Ramos (cell line): ENCODE measurements around the gene ALS2CL.

Experiments
- in situ Hi-C: fragments of 300-500 bp; cut with MboI; formaldehyde crosslinking; loops from one replicate; pipeline ENCODE4 v1.14.3; 2022; ENCODE audit warnings: low sequenced_read_pairs; ENCODE audit not compliant: unreplicated experiment

Gene ALS2CL

DNA sequence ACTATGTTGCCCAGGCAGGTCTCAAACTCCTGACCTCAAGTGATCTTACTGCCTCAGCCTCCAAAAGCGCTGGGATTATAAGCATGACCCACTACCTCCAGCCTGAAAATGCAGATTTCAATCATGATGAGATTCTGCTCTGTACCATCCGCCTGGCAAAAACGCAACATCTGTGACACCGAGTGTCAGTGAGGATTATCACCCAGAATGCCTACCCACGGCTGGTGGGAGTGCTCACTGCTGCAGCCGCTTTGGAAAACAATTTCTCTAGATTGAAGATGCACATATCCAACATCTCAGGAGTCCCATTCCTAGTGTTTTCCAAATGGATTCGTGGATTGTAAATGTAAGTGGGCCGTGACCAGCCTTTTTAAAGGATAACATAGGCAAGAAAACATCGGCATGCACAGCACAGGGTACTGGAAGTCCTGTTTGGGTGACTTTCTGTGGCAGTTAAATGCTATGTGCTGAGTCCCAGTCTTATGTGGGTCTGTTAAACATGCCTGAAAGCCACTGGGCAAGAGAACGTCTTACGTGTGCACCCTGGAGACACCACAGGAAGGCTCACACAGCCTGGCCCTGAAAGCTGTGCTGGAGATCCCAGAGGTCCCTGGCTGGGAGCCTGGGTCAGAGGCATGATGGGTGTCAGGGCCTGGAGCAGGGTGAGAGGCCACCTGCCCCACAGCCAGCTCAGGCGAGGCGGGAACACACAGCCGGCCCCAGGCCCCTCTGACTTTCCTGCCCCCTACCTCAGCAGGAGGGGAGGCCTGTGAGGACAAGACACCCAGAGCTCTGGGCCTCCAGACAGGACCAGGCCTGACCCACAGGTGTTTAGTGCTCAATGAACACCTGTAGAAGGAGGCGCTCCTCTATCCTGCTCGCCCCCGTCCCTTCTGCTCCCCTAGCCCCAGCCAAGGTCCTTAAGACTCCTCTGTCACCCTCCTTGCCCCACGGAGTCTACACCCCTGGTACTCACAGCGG is 23.3 kb upstream of the ALS2CL start:
- in situ Hi-C loops: loop anchor here (10.0 to 25.0 kb wide), 2 partner anchors 296 to 648 kb away; no protein-coding TSS in a partner anchor

- in situ Hi-C loops: loop anchor here (10.0 to 25.0 kb wide), 2 partner anchors 297 to 649 kb away; no protein-coding TSS in a partner anchor
Measured at GRCh38 chr3:46715507-46716175, 22.2 kb upstream of the ALS2CL start.

DNA sequence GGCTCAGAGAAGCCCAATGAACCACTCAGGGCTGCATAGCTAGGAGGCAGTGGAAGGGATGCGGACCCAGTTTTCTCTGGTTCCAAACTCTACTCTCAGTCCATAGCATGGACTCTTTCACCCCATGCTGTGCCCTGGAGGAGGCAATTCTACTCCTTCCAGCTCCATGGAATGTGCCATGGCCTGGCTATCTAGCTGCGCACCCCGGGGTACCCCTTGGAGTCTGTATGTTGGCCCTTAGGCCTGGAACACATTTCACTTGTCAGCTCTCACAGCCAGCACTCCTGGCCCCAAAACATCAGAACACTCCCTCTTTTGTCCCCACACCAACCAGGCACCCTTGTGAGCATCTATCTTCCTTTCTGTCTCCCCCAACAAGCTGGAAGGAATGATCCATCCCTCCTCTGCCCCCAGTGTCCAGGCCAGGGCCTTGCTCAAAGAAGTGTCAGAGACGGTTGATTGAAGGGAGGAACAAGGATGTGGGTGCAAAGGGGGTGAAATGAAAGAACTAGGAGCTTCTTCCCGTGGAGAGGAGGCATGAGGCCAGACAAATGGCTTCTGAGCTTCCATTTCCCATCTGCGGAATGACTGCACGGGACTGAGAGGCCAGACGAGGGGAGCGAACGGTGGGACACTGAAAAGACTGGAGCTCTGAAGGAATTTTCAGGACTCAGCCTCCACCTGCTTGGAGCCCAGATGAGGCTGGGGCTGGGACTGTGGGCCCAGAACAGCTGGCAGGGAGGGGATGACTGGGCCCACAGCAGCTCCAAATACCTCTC is 21.4 kb upstream of the ALS2CL start:
- in situ Hi-C loops: loop anchor here (5.0 to 25.0 kb wide), 3 partner anchors 182 to 650 kb away; no protein-coding TSS in a partner anchor

DNA sequence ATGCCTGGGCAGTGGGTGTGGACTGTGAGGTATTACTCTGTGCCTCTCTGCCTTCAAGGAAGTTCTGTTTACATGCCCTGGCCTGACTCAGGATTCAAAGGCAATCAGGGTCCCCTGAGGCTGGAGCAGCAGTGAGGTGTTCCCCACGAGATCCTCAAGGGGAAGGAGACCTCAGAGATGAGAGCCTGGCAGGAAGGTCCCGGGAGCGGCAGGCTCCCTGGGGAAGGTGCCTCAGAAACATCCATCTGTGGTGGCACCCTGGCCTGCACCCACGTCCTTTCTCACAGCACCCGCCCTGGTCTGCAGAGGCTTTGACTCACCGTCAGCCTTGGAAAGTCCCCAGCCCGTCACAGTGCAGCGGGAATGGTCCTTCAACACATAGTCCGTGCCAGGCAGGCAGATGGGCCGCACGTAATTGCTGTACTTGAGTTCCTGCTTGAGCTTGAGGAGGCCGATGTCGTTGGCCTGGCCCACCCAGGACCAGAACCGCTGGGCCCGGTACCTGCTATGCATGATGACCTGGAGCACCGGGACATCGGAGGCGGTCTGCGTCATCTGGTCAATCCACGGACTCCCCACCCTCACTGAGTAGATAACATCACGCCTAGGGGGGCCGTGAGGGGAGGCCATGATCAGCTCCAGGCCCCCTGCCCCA is 20.5 kb upstream of the ALS2CL start:
- in situ Hi-C loops: loop anchor here (5.0 to 25.0 kb wide), 3 partner anchors 183 to 651 kb away; no protein-coding TSS in a partner anchor

DNA sequence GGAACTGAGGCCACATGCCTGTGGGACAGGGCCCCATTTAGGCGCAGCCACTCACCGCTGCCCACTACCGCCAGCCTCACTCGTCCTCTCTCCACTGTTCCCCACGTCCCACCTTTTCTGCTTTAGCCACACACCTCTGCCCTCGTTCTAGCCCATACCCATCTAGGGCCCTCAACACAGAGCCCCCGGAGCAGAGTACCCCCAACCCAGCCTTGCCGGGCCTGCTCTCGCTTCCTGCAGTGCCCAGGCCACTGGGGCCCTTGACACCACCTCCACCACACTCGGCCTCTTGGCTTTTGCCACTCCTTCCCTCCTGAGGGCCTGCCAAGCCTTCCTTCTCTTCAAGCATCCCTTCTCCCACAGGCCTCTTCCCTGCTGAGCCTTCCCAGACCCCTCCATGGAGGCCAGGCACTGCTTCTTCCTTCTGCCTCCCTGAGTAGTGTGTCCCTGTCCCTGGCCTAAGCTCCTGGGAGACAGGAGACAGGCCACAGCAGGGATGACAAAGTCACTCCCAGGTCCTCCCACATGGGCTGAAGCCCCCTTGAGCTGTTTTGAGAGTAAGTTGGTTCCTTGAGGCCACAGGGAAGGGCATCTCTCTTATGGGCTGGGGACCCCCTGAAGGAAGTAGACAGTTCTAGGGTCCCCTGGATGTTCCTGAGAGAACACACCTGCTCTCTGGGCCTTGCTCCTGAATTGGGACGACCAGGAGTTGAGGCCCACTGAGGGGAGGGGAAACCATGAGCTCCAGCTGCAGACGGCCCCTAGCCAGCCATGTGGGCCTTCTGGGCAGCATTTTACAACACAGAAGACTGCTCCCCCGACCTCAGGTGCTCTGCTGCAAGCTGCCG is 19.8 kb upstream of the ALS2CL start:
- in situ Hi-C loops: loop anchor here (5.0 to 25.0 kb wide), 3 partner anchors 184 to 652 kb away; no protein-coding TSS in a partner anchor

GRCh38 chr3:46712191-46713049 is 18.9 kb upstream of the ALS2CL start:
- in situ Hi-C loops: loop anchor here (5.0 to 25.0 kb wide), 3 partner anchors 185 to 652 kb away; no protein-coding TSS in a partner anchor

DNA sequence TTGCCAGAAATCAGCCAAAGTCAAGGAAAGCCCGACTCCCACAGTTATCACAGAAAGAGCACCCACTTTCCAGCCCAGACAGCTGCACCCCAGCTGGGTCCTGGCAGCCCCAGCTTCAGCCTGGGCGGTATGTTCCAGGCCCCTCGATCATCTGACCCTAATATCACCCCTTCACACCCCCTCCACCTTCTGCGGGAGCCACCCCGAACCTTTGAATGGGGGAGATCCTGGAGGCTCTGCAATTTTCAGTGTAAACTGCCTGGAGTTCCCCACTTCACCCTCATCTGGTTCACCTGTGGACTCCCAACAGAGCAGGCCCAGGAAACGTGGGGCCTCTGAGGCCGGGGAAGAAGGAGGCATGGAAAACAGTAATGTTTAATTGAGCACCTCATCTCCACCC is 18.3 kb upstream of the ALS2CL start:
- in situ Hi-C loops: loop anchor here (5.0 to 25.0 kb wide), 3 partner anchors 186 to 653 kb away; no protein-coding TSS in a partner anchor

DNA sequence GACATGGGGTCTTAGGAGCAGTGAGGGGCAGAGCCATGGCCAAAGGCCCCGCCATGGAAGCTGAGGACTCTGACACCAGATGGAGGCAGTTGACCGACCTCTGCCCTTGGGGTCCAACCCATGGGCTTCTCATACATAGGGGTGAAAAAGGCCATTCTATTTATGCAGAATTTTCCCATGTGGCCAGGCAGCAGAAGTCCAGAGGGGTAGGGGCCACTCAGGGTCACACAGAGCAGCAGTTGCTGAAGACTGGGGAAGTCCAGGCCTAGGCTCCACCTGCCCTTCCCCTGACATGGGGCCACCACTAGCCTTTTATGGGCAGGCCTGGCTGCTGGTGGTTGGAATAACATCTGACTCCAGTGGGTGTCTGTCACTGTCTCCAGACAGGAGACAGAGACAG is 17.8 kb upstream of the ALS2CL start:
- in situ Hi-C loops: loop anchor here (5.0 to 25.0 kb wide), 3 partner anchors 186 to 653 kb away; no protein-coding TSS in a partner anchor

GRCh38 chr3:46710671-46711295 is 17.3 kb upstream of the ALS2CL start:
- in situ Hi-C loops: loop anchor here (5.0 to 25.0 kb wide), 3 partner anchors 187 to 654 kb away; no protein-coding TSS in a partner anchor

GRCh38 chr3:46710229-46710628 is 16.8 kb upstream of the ALS2CL start:
- in situ Hi-C loops: loop anchor here (5.0 to 25.0 kb wide), 3 partner anchors 187 to 655 kb away; no protein-coding TSS in a partner anchor

GRCh38 chr3:46709721-46710120 is 16.2 kb upstream of the ALS2CL start:
- in situ Hi-C loops: loop anchor here (5.0 to 25.0 kb wide), 3 partner anchors 188 to 655 kb away; no protein-coding TSS in a partner anchor

GRCh38 chr3:46709157-46709654 is 15.7 kb upstream of the ALS2CL start:
- in situ Hi-C loops: loop anchor here (25.0 kb wide), 1 partner anchor 303 kb away; no protein-coding TSS in a partner anchor

- in situ Hi-C loops: loop anchor here (25.0 kb wide), 1 partner anchor 304 kb away; no protein-coding TSS in a partner anchor
Measured at GRCh38 chr3:46708401-46709156, 15.1 kb upstream of the ALS2CL start.

- in situ Hi-C loops: loop anchor here (25.0 kb wide), 1 partner anchor 305 kb away; no protein-coding TSS in a partner anchor
Measured at GRCh38 chr3:46707601-46708011, 14.1 kb upstream of the ALS2CL start.

DNA sequence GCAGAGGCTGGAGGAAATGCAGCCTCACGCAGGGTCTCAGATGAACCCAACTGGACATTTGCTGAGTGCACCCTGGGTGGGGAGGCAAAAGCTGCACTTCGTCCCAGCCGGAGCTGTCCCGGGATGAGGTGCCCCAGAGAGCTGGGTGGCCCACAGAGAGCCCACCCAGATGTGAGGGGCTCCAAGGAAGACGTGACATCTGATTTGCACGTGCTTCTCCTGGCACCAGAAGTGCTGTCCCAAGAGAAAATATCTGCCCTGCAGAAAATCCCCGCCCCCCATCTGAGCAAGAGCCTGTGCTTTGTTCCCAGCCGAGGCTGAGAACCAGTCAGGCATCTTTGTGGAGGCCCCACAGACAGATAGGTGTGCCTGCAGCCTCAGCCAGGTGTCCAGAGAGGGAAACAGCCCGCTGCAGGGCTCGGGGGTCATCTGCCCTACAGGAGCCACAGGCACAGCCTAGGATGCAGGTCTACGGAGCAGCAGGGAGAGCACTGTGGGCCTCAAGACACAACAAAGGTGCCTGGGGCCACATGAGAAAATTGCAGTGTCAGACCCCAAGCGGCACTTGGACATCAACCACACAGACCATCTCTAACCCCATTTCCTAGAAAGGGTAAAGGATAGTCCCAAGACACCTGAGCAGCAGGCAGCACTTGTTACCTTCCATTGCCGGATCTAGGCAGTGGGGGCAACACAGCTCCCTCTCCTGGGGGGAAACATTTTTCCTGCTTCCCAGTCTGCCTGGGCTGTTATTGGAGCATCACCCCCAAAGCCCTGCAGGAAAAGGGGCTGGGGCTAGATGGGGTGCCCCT is 13.5 kb upstream of the ALS2CL start:
- in situ Hi-C loops: loop anchor here (25.0 kb wide), 1 partner anchor 305 kb away; no protein-coding TSS in a partner anchor
